SK-N-MC (cell line): ENCODE results near the gene IFT20.

Experiments
- EZH2 ChIP-seq: fragments of 200-600 bp; sonication (generic); IDR thresholded peaks from one replicate; pipeline ENCODE4 v1.6.1; 2017; ENCODE audit warnings: antibody characterized with exemption
- POLR2AphosphoS5 ChIP-seq: IDR thresholded peaks from 2 replicates; pipeline ENCODE4 v1.6.1; 2012; ENCODE audit warnings: mild to moderate bottlenecking, low read depth, low read length, borderline replicate concordance

- TF ChIP-seq EZH2 (no peak), POLR2AphosphoS5 (no peak)
Measured at GRCh38 chr17:28326114-28326513, 9.2 kb downstream of the IFT20 start.
